Mononuclear cell (primary cell): ENCODE data around the gene MAP6. TPM values are rescaled to one million over a fixed set of nuclear protein-coding genes. Genes with fewer than 3 reads are reported as not detected.

Source experiments
- H3K27me3 ChIP-seq: 2 replicates; pipeline ENCODE4 v1.6.0; 2011; ENCODE audit warnings: low read length, control low read depth; ENCODE audit not compliant: insufficient read depth
- H3K4me1 ChIP-seq: 2 replicates; pipeline ENCODE4 v1.5.1; 2011; ENCODE audit warnings: mild to moderate bottlenecking, low read length, control low read depth; ENCODE audit not compliant: insufficient read depth
- H3K4me3 ChIP-seq: 2 replicates; pipeline ENCODE4 v1.5.1; 2011; ENCODE audit warnings: mild to moderate bottlenecking, low read length, moderate library complexity
- H3K9me3 ChIP-seq: 2 replicates; pipeline ENCODE4 v1.5.1; 2011; ENCODE audit warnings: low read depth, mild to moderate bottlenecking, control low read depth, low read length
- total RNA-seq: library from RNA; depleted of rRNA; stranded (reverse); fragments of >200 nt; gene quantifications from one replicate; pipeline ENCODE4 v1.2.3, GENCODE V29; 2012

The MAP6 gene
- total RNA-seq, 1 donor: not detected

- H3K9me3 ChIP-seq: no peaks in the 10 kb centered on the region
- H3K4me1 ChIP-seq: no peaks in the 10 kb centered on the region
- H3K27me3 ChIP-seq: no peaks in the 10 kb centered on the region
- H3K4me3 ChIP-seq: no peak overlapping the region
Observed at GRCh38 chr11:75553889-75554257, 115.0 kb downstream of the MAP6 start.

- Histone ChIP-seq H3K9me3 (no peaks in the 10 kb centered on the region), H3K4me1 (no peaks in the 10 kb centered on the region), H3K27me3 (no peaks in the 10 kb centered on the region), H3K4me3 (no peak overlapping the region)
Observed at GRCh38 chr11:75553182-75553581, 115.7 kb downstream of the MAP6 start.

DNA sequence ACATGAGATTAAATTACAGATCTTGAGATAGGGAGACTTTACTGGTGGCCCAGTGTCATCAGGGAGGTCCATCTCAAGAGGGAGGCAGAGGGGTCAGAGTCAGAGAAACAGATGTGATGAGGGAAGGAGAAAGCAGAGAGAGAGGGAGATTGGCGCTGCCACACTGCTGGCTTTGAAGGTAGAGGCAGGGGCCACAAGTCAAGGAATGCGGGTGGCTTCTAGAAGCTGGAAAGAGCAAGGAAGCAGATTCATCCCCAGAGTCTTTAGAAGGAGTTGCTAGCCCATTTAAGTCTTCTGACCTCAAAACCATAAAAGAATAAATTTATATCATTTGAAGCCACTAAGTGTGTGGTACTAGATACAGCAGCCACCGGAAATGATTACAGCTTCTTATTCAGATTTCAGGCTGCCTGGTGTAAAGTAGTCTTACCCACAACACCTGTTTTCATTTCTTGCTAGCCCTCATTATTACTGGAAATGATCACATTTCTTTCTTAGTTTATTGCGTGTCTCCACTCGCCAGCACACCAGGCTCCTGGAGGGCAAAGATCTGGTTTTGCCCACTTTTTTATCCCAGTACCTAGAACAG is 119.4 kb downstream of the MAP6 start:
- Histone ChIP-seq H3K4me3 (no peak overlapping the region), H3K4me1 (no peaks in the 10 kb centered on the region), H3K27me3 (no peaks in the 10 kb centered on the region)

GRCh38 chr11:75548595-75549272 is 120.1 kb downstream of the MAP6 start:
- Histone ChIP-seq H3K4me1 (no peaks in the 10 kb centered on the region), H3K27me3 (no peaks in the 10 kb centered on the region), H3K4me3 (no peak overlapping the region)

More for the DNA sequence above, 119.4 kb downstream of the MAP6 start:
- H3K9me3 ChIP-seq: no peaks in the 10 kb centered on the region

DNA sequence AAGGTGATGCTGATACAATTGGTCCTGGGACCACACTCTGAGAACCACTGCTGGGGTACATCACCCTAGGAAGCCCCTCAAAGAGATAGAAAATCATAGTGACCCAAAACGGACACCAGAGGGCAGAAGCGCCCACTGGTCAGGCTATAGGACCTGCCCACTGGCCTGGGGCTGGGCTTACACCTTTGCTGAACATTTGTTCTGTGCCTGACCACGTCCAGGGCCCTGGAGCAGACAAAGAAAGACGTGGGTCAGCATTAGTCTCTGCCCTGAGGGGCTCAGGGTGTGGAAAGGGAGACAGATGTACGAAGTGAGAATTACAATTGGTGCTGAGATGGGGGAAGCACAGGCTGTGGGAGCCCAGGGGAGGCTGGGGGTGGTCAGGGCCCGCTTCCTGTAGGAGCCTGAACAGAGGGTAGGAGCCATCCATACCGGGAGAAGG is 121.2 kb downstream of the MAP6 start:
- Histone ChIP-seq H3K27me3 (no peaks in the 10 kb centered on the region), H3K4me1 (no peaks in the 10 kb centered on the region), H3K4me3 (no peak overlapping the region), H3K9me3 (no peaks in the 10 kb centered on the region)

More at GRCh38 chr11:75548595-75549272, 120.1 kb downstream of the MAP6 start:
- no peaks in the 10 kb centered on the region for H3K9me3 ChIP-seq

DNA sequence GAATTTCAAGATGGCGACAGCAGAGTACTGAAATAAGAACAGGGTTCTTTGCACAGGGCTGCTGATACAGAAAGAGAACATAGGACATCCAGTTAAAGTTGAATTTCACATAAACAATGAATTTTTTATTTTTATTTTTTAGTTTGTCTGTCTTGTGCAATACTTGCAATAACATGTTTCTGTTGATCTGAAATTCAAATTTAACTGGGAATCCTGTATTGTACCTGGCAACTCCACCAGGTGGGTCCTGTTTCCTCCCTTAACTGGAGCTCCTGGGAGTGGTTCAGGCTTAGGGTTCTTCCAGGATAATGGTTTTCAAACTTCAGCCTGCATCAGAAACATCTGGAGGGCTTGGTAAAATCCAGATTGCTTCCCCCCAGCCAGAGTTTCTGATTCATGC is 121.7 kb downstream of the MAP6 start:
- no peaks in the 10 kb centered on the region for H3K27me3 ChIP-seq
- H3K4me1 ChIP-seq: no peaks in the 10 kb centered on the region
- no peaks in the 10 kb centered on the region for H3K9me3 ChIP-seq
- H3K4me3 ChIP-seq: no peak overlapping the region

DNA sequence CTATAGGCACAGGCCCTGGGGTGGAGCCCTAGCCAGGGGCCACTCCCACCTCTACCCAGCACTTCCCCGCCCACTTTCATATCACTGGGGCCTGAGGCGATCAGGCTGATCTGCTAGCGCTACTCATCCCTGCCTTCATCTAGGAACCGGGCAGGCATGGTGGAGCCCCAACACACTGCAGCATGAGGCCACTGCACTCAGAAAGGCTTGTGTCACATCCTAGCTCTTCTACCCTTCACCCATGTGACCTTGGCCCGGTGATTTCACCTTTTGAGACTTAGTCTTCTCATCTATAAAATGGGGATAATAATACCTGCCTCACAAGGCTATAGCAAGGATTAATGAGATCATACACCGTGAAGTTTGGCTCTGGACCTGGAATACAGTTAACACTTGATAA is 125.0 kb downstream of the MAP6 start:
- no peaks in the 10 kb centered on the region for H3K9me3 ChIP-seq
- no peaks in the 10 kb centered on the region for H3K27me3 ChIP-seq
- H3K4me1 ChIP-seq: no peaks in the 10 kb centered on the region
- no peak overlapping the region for H3K4me3 ChIP-seq

- Histone ChIP-seq H3K4me3 (no peak overlapping the region), H3K9me3 (no peaks in the 10 kb centered on the region), H3K27me3 (no peaks in the 10 kb centered on the region), H3K4me1 (peaks cover 15% of the 10 kb centered on the region)
Observed at GRCh38 chr11:75542088-75542438, 126.8 kb downstream of the MAP6 start.

GRCh38 chr11:75541193-75542087 is 127.4 kb downstream of the MAP6 start:
- no peaks in the 10 kb centered on the region for H3K9me3 ChIP-seq
- H3K27me3 ChIP-seq: no peaks in the 10 kb centered on the region
- H3K4me3 ChIP-seq: no peak overlapping the region
- peaks cover 21% of the 10 kb centered on the region for H3K4me1 ChIP-seq

GRCh38 chr11:75539459-75540334 is 129.1 kb downstream of the MAP6 start:
- Histone ChIP-seq H3K9me3 (no peaks in the 10 kb centered on the region), H3K27me3 (no peaks in the 10 kb centered on the region), H3K4me1 (peaks cover 26% of the 10 kb centered on the region), H3K4me3 (no peak overlapping the region)

DNA sequence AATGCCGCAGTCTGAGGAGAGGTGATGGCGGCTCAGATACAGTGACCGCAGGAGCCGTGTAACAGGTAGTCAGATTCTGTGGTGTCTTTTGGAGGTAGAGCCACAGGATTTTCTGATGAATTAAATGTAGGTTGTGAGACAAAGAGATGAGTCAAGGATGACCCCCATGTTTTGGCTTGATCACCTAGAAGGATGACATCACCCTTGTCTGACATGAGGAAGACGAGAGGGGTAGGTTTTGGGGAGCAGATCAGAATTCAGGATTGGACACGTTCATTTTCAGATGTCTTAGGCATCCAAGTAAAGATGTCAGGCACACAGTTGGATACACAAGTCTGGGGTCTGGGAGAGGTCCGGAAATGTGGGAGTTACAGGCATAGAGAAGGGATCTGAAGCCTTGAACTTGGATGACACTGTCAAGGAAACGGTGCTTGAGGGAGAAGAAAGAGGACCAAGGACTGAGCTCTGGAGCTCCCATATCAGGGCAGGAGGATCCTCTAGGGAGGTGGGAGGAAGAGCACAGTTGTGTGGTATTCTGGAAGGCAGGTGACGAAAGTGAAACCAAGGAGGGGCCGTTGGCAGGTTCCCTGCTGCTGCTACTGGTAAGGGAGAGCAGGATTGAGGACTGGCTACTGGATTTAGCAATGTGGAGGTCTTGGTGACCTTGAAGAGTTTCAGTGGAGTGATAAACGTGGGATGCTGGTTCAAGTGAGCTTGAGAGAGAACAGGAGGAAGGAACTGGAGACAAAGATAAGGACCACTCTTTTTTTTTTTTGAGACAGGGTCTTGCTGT is 130.5 kb downstream of the MAP6 start:
- H3K4me3 ChIP-seq: no peak overlapping the region
- no peaks in the 10 kb centered on the region for H3K27me3 ChIP-seq
- no peaks in the 10 kb centered on the region for H3K9me3 ChIP-seq
- H3K4me1 ChIP-seq: peaks cover 32% of the 10 kb centered on the region

DNA sequence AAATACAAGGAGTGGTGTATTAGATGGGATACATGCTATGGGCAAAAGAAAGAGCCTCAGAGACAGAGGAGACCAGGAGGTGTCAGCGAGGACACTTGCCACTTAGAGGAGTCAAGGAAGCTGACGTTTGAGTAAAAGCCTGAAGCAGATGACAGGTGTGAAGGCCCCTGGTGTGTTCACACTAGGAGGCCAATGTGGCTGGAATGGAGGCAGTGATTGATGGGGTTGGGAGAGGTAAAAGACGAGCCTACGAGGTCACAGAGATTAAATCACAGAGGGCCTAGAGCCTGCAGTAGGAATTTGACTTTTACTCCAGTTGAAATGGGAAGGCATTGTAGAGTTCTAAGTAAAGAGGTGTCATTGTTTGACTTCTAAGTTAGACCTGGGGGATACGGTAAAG is 131.1 kb downstream of the MAP6 start:
- Histone ChIP-seq H3K4me3 (no peak overlapping the region), H3K9me3 (no peaks in the 10 kb centered on the region), H3K27me3 (no peaks in the 10 kb centered on the region), H3K4me1 (peaks cover 32% of the 10 kb centered on the region)
